EL (cell line): ENCODE data around the gene RGS1.

Experiments
- DNase-seq: peaks from one replicate; pipeline ENCODE4 v3.0.0-alpha.2; 2016

The RGS1 gene, protein sequence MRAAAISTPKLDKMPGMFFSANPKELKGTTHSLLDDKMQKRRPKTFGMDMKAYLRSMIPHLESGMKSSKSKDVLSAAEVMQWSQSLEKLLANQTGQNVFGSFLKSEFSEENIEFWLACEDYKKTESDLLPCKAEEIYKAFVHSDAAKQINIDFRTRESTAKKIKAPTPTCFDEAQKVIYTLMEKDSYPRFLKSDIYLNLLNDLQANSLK

DNA sequence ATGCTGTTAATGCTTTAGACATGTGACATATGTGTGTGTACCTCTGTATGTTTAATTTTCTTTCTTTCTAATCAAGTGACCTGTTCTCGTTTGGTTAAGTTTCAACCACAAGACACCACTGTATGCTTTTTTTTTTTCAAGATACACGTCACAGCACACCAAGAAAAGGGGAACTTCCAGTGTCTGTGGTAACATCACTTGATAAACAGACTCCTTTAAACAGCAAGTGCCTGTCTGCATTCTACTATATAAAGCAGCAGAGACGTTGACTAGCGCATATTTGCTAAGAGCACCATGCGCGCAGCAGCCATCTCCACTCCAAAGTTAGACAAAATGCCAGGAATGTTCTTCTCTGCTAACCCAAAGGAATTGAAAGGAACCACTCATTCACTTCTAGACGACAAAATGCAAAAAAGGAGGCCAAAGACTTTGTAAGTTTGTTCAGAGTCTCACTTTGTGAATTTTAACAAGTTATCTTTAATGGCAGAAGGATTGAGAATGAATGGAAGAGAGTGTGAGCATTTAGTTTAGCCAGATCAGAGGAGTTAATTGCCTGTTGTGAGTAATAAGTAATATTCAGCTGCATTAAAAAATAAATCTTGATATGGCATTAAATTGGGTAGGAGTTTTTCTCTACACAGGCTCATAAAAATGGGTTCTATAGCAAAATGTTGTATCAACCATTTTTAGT is at the start of gene RGS1:
Gene RGS1, plus strand, starts transcription at position 275 of the 691 bp plus-strand sequence. Its CDS starts 20 bp downstream, at position 295.
- no peak for DNase-seq

DNA sequence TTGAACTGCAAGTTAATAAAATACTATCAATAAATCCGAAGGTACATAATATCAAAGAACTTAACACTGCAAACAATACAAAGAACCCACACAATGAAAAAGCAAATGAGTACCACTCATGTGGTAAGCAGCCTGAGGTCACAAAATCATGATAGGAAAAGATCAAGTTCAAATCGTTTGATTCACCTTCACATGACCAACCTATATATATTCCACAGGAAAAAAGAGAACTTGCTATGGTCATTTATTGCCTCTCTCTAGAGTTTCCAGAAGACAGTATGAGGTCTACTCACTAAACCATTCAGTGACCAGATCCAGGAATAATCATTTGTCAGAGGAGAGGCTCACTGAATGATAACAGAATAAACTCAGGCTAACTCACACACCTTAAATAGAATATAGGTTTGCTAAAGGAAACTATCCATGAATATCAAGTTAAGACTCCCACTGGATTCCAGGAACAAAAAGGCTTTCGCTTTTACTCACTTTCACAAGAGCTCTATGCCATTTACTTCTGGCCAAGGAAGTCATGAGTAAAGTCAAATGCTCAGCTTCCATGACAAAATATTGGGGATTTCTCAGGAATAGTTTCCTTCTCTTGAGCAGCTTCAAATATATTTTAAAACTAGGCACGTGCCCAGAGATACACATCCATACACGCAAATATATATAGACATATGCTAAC is 48.3 kb upstream of the RGS1 start:
- no peak for DNase-seq

DNA sequence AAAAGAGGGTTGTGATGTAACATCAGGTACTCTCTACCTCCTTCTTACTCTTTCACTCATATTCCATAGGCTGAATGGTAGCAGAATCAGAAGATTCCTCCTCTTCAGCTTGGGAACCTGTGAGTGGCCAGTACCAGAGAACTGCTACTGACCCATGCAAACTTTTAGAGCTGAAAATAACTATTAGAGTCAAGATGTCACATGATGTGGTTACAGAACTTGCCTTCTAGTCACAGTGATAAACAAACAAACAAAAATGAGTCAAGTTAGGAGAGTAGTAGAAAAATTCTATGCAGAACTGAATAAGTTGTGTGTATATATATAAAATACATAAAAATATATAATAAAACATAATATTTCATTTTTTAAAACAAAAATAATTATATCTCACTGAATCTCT is 47.6 kb upstream of the RGS1 start:
- DNase-seq: no peak

DNA sequence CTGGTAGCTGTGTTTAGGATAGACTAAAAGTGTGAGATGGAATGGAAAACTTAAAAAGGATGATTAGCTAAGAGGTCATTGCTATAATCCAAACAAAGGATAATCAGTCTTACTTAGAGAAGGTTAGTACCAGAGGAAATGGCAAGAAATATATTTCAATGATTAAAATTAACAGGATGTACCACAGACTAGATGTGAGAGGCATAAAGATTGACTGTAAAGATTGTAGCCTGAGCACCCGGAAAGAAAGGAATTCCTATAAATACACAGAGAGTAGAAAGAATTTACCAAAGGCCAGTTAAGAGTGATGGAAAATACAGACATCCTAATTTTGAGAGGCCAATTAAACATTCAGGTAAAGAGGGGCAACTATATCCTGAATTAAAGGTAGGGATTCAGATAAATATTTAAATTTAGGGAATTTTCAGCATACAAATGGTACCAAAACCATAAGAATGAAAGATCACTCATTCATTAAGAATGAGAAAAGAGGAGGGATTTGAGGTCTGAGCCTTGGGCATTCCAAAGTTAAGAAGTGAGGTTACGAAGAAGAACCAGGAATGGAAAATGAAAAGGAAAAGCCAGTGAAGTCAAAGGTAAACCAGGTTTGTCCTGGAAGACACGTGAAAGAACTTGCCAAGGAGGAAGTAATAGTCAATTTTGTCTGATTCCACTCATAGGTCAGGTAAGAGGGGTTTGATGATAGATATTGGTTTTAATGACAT is 46.4 kb upstream of the RGS1 start:
- no peak for DNase-seq

DNA sequence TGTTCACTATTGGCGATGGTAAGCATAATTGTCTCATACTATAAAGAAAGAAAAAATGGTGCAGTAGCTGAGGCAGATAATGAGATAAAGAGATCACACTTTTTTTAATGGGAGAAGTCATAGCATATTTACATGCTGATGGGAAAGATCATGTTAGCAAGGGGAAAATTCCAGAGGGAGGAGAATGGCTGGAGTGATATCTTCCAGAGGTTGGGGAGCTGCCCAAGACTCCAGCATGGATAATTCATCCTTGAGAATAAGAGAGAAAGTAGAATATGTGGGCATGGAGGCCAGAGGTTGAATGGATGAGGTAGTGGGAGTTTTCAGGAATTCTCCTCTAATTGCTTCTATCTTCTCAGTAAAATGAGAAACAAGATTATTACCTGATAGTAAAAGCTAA is 45.8 kb upstream of the RGS1 start:
- DNase-seq: no peak

DNA sequence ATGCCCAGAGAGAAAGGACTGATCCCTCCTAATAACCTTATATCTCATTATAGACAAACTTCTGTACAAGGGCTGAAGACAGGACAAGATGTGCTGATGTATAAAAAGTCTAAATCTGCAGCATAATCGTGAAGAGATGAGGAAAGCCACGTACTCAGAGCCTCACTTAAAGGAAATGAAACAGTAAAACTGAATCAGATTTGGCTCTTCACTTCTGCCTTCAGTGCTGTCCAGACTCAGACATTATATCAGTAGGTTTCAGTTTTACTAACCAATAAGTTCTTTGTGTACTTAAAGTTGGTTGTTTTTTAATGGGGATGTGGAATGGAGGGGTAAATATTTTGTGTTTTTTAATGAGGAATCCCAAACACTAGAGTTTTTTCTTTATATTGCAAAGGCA is 45.3 kb upstream of the RGS1 start:
- DNase-seq: no peak

DNA sequence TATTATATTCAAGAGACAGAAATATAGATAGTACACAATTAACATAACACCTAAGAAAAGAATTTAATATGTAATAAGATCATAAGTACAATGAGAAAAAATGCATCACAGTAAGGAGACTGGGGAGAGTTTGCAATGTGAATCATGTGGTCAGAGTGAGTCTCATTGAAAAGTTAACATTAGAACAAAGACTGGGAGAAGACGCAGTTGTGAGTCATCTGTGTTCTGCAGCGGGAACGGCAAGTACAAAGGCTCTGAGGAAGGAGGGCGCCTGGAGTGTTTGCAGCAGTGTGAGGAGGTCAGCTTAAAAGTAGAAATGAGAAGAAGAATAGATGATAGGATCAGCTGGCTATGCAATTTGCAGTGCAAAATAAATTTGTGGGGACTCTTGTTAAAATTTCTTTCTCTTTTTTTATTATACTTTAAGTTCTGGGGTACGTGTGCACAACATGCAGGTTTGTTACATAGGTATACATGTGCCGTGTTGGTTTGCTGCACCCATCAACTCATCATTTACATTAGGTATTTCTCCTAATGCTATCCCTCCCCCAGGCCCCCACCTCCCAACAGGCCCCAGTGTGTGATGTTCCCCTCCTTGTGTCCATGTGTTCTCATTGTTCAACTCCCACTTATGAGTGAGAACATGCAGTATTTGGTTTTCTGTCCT is 44.4 kb upstream of the RGS1 start:
- DNase-seq: peak; percentile 86

DNA sequence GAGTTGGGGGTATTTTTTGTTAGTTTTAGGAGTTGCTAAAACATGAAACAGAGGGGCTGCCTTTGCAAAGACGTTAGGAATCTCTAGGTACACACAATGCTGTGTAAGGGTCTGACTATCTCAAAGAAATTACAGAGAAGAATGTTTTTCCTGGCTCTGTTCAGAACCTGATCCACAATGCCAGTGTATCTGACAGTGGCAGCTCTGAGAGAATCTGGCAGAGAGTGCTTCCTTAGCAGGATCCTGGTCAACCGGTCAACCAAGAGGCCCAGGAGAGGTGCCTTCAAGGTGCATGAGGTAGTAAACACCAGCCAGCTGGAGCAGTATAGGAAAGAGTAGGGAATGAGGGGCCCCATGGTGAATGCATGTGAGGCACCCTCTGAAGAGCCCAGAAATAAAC is 40.9 kb upstream of the RGS1 start:
- no peak for DNase-seq

DNA sequence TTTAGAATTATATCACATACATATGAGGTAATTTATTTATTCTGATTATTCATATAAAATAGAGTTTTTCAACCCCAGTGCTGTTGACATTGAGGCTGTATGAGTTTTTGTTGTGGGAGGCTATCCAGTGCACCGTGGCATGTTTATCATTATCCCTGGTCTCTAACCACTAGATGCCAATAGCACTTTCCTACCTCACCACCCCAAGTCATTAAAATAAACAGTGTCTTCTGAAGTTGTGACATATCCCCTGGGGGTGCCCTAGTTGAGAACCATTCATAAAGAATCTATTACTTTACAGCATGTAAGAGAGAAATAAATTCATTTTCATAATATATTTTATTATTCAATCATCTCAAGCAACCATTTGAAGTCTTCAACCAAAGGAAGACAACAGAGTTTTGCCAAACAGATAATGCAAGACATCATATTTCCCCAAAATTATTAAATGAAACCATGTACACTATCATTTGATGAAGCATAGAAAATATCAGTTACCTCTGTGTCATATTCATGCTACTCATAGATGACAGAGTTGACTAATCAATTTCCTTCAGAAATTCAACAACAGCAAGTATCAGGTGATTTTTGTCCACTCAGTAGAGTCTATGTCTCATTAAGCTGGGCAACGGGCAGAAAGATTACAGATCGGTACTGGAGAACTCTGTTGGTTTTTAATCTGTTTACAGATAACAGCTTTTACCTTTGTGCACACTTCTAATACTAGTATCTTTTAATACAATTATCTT is 39.5 kb upstream of the RGS1 start:
- no peak for DNase-seq

DNA sequence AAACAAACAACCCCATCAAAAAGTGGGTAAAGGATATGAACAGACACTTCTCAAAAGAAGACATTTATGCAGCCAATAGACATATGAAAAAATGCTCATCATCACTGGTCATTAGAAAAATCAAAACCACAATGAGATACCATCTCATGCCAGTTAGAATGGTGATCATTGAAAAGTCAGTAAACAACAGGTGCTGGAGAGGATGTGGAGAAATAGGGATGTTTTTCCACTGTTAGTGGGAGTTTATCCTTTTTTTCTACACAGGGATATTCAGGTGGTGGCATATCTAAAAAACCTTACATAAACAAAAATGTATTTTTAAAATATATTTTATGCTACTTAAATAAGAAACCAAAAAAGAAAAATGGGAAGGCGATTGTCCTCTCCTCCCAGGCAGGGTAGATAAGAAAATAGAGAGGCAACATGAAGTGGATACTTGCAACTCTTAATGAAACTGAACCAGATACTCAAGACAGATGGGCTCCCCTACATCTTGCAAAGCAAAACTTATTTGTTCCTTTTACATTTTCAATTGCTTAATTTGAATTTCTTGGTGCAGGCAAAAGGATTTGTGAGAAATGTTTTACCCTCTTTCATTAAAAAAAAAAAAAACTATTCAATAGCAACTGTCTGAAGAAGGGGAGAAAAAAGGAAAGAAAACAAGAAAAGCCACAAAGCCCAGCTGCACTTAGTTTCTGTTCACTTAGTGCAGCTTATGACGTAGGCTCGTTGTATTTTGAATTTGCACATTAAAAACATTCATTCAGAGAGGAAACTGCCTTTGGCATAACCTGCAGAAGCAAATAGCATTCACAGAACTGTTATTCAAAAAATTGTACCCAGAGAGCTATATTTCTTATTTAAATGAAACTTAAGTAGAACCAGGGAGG is 36.9 kb upstream of the RGS1 start:
- no peak for DNase-seq

DNA sequence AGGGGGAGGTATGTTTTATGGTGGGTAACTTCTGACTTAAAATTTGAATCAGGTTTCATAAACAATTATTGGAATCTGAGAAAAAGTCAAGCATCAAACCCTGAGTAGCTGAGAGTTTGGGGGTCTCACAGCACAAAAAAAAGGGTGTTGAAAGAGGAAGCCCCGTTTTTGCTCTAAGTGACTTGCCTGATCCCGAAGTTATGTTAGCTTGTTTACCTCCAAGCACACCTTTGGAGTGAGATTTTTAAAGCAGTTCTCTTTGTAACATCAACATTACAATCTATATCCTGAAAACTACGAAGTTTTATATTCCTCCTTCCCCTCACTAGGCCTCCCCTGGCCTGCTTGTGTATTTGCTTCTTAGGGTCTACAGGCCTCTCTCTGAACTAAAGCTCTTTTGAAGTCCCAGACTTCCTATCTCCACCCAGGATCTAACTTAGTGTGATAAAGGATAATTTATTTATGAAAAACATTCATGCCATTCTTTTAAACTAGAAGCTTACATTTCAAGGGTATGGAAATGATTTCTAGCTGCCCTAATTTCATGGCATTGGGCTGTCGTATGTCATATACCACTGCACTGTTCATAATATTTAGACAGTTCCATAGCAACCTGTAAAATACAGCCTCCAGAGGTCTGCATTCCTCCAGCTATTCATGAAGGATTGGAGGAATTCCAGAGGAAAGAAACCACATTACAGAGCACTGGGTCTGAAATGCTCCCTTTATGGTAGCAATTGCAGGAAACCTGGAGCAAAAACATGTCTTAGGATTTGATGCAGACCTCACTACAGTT is 36.1 kb upstream of the RGS1 start:
- peak; percentile 91 for DNase-seq

DNA sequence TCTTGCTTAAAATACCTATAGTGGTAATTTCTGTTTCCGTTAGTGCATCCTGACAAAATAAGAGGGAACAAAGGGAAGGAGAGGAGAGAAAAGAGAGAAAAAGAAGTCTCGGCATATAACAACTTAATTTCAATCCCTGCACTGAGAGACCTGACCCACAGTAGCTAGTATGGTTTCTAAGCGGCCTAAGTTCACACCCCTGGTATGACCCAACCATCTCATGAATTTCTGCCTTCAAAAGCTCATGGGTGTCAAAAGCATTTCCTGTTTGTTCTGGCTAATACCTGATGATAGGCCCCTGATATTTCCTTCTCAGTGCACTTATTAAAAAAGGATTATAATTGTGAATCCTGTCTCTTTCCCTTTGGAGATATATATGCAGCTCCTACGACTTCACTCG is 32.1 kb upstream of the RGS1 start:
- no peak for DNase-seq

DNA sequence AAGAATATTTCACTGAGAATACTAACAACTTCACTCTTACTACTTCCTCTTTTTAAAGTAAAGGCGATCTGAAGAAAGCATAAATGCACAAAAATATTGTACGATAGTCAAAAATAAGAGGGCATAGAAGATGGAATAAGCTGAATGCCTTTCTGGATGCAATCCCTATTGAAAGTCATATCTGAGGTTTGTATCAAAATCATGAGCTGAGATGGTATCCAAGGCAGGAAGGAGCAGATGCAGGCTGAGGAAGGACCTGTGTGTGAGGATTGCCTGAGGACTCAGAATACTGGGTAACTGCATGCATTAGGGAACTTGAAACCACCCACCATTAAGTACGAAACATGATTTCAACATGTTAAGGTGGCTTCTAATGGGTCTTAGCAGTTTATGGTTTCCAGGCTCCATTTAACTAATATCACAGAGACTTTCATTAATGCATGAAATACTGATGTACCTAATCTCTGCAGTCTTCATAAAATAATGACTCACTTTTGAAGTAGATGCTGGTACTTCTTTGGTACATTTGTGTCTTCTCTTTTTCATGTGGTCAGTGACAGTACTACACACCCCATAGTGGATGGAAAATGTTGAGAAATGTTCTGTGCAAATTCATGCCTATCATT is 29.6 kb upstream of the RGS1 start:
- DNase-seq: no peak

DNA sequence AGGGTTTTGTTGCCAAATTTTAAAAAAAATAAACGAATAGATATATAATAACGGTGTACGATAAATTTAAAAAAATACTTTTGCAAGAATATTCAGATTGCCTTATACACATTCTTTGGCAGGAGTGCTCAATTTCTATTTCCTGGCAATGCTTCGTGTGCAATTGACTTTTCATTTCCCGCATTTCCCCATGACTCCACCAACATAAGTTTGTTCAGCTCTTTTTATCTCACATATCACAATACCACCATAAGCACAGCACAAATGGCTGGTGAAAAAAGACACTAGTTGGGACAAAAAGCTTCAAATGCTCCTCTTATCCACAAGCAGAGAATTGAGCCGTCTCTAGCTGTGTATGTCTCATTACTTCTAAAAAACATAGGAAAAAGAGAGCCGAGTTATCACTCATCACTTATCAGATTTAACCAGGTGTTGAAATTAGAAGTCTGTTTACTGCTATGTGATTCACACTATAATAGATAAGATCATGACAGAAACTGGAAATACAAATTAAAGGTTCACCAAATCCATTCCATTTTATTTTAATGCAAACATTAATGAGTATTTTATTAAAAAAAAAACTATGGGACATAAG is 28.9 kb upstream of the RGS1 start:
- no peak for DNase-seq

DNA sequence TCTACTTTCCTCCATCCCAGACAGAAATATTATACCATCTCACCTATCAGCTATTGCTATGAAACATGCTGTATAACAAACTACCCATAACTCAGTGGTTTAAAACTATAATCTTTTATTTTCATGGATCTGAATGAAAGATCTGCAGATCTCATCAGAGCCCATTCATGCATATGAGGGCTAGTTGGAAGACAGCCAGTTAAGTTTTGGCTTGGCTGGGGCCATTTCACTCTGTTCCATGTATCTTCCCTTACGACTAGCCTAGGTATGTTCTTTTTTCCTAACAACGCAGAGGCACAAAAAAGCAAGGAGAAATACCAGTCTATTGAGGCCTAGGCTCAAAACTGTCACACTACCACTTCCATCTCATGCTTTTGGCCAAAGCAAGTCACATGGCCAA is 28.1 kb upstream of the RGS1 start:
- DNase-seq: no peak

DNA sequence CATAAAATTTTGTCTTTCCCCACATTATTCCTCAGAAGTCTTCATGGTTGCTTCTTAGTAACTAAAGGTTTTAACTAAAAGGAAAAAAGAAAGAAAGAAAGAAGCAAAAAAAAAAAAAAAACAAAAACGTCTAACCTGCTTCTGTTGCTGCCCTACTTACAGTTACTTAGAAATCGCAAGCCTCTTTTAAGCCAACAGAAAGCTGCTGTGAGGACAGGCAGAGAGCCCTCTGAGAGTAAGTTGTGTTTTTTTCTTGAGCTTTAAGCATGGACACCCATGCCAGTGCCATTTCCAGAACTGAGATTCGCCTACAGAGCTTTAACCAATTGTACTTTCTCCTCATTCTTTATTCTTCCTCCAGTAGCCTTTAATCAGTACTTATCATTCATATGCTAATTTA is 25.6 kb upstream of the RGS1 start:
- no peak for DNase-seq

DNA sequence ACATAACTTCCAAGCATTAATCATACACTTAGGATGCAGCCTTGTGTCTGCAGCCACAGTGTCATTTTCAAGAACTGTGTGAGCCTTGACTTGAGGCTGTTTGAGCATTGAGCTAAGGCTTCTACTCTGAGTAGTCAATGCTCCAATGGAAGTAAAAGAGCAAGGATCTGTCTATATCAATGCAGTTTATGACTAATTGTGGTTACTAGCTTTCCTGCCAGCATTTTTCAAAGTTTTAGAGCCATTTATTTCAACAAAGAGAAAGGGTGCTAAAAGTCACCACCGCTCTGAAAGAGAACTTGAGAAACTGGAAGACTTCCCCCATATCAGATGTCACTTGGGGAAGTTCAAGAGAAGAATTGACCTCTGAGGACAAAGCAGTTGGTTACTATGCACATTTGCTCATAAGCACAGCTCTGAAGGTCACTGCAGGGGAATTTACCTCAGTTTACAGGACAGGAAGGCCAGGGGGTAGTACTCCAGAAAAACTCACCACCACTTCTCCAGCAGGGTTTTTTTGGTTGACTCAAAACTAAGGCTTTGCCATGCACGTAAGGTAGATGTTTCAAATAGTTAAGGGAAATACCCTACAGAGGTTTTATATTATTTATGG is 24.5 kb upstream of the RGS1 start:
- DNase-seq: peak; percentile 84

DNA sequence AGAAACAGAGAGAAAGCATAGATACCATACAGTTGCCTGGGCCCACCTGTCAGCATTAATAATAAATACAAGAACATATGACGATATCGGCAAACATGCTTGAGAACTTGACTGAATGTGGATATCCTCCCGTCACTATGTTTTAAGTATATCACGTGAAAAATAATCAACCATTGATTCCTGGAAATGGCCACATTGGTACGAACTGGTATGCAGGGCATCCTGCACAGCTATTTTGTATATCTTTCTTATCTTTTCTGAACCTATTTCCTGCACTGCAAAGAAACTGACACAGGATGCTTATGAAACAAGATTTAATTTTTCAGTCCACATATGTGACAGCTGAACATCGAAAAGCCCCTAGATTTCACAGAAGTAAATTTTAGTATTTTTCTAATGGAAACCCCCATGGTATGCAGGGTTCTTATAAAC is 22.8 kb upstream of the RGS1 start:
- no peak for DNase-seq

DNA sequence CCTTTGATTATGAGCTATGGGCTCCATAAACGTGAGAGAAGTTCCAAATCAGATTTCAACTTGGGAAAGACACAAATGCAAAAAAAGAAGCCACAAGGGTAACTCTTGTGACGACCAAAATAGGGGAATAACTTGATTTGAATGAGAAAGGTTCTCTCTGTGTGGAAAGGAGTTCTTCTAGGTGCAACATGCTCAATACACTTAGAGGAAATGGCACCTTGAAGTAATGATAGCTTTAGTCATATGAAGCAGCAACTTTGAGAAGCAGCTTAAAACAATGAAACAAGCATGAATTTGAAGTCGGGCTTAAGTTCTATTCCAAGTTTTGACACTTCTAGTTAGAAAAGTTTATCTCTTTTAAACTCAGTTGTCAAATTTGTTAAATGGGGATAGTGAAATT is 21.8 kb upstream of the RGS1 start:
- no peak for DNase-seq
